CD4-positive, alpha-beta memory T cell (primary cell): ENCODE measurements around the gene ZNF778. TPM values are rescaled to one million over a fixed set of nuclear protein-coding genes. Genes with fewer than 3 reads are reported as not detected.
A peak's percentile ranks its signal among the peaks of the same experiment; 100 is the strongest.
"Not testable (repeated sequence)": the region's sequence is repeated elsewhere in the genome, so short reads cannot be mapped to it uniquely, and the experiment has no call there.

Source experiments
- CTCF ChIA-PET: fragments of 350-600 bp; sonication (Branson Sonifier 250); formaldehyde crosslinking; loops from one replicate; lab custom pipeline; 2021; ENCODE audit warnings: inconsistent platforms; ENCODE audit not compliant: partially characterized antibody; lab: Charles Lee
- POLR2A ChIA-PET: fragments of 350-600 bp; sonication (Branson Sonifier 250); formaldehyde crosslinking; loops from one replicate; lab custom pipeline; 2021; ENCODE audit not compliant: partially characterized antibody; lab: Charles Lee
- DNase-seq, 5 donors: peaks; one replicate each; pipeline versions ENCODE4 v3.0.0 to v3.0.0-alpha.2; 2020 to 2022; ENCODE audit warnings: mixed read lengths in 1 of 5
- H3K27ac ChIP-seq: one replicate; pipeline ENCODE4 v1.7.0; 2013; ENCODE audit warnings: low read depth, low read length
- H3K27me3 ChIP-seq: 2 replicates; pipeline ENCODE4 v1.7.0; 2013; ENCODE audit warnings: mild to moderate bottlenecking, low read length, moderate library complexity; ENCODE audit not compliant: insufficient read depth
- H3K36me3 ChIP-seq: 2 replicates; pipeline ENCODE4 v1.7.0; 2013; ENCODE audit warnings: mild to moderate bottlenecking, low read length, moderate library complexity; ENCODE audit not compliant: insufficient read depth
- H3K4me1 ChIP-seq: 2 replicates; pipeline ENCODE4 v1.7.0; 2013; ENCODE audit warnings: mild to moderate bottlenecking, low read length, moderate library complexity; ENCODE audit not compliant: insufficient read depth
- H3K4me3 ChIP-seq, 2 donors: one replicate each; pipeline ENCODE4 v1.7.0; 2013; ENCODE audit warnings: low read length in 2 of 2, mild to moderate bottlenecking in 1 of 2
- H3K9me3 ChIP-seq, 2 donors: one replicate each; pipeline ENCODE4 v1.7.0; 2013; ENCODE audit warnings: low read length in 2 of 2, control low read depth in 1 of 2; ENCODE audit not compliant: control insufficient read depth in 1 of 2
- H3K27ac Mint-ChIP-seq, 7 donors: one replicate each; pipeline ENCODE4 v1.8.0; 2020 to 2021; ENCODE audit warnings: mixed read lengths in 7 of 7, mild to moderate bottlenecking in 6 of 7, inconsistent platforms in 3 of 7, moderate library complexity in 3 of 7
- H3K27me3 Mint-ChIP-seq, 2 donors: one replicate each; pipeline ENCODE4 v1.8.0; 2020 to 2021; ENCODE audit warnings: mixed read lengths in 2 of 2
- H3K36me3 Mint-ChIP-seq, 2 donors: one replicate each; pipeline ENCODE4 v1.8.0; 2020 to 2021; ENCODE audit warnings: mixed read lengths in 2 of 2, inconsistent platforms in 1 of 2, mild to moderate bottlenecking in 1 of 2
- H3K4me1 Mint-ChIP-seq, 4 donors: one replicate each; pipeline ENCODE4 v1.8.0; 2020 to 2021; ENCODE audit warnings: mixed read lengths in 4 of 4, mild to moderate bottlenecking in 1 of 4
- H3K4me3 Mint-ChIP-seq, 8 donors: one replicate each; pipeline ENCODE4 v1.8.0; 2020 to 2021; ENCODE audit warnings: mixed read lengths in 8 of 8, mild to moderate bottlenecking in 7 of 8, moderate library complexity in 6 of 8, inconsistent platforms in 3 of 8
- H3K9me3 Mint-ChIP-seq, 8 donors: one replicate each; pipeline ENCODE4 v1.8.0; 2020 to 2021; ENCODE audit warnings: mixed read lengths in 8 of 8, mild to moderate bottlenecking in 5 of 8, inconsistent platforms in 3 of 8, moderate library complexity in 1 of 8
- intact Hi-C: fragments of 100-400 bp; cut with micrococcal nuclease; formaldehyde crosslinking; loops from one replicate; pipeline ENCODE4 v1.15.1; 2023
- polyA plus RNA-seq, 2 donors: library from polyadenylated mRNA; unstranded; fragments of 300-500 nt; fragmentation: Illumina TruSeq; gene quantifications; one replicate each; pipeline ENCODE4 v1.2.3, GENCODE V29; 2021
- total RNA-seq, 2 experiments: library from RNA; stranded (reverse); gene quantifications; one replicate each; pipeline ENCODE4 v1.2.3, GENCODE V29; 2021

ZNF778 gene
- total and polyA plus RNA-seq, 4 experiments from 2014 or later, result 1.0 to 15.9 (median 8.8) TPM

GRCh38 chr16:89183975-89184676 is 33.4 kb upstream of the ZNF778 start:
- Histone ChIP-seq H3K9me3 (no peaks in the 10 kb centered on the region), H3K27me3 (no peaks in the 10 kb centered on the region), H3K27ac (no peak overlapping the region), H3K36me3 (no peaks in the 10 kb centered on the region), H3K4me3 (no peak overlapping the region), H3K4me1 (peaks cover 6% of the 10 kb centered on the region)
- peak in 1 of 5 donors; percentile 34 for DNase-seq
- CTCF ChIA-PET, result no interaction called here
- intact Hi-C loops, result no loop called here
- POLR2A ChIA-PET, result no interaction called here
- peak overlapping the region in 2 of 8 donors; percentile 18 to 52 for H3K4me3 Mint-ChIP-seq
- H3K4me1 Mint-ChIP-seq, result peaks cover 3 to 13% (median 8%) of the 10 kb centered on the region in 4 donors
- H3K36me3 Mint-ChIP-seq, result no peaks in the 10 kb centered on the region
- peaks cover 0 to 10% (median 0%) of the 10 kb centered on the region in 8 donors for H3K9me3 Mint-ChIP-seq
- H3K27me3 Mint-ChIP-seq, result peaks cover 0 to 1% of the 10 kb centered on the region in 2 donors
- H3K27ac Mint-ChIP-seq, result peak overlapping the region in 4 of 7 donors; percentile 10 to 90 (median 83)

GRCh38 chr16:89184677-89184932 is 32.9 kb upstream of the ZNF778 start:
- intact Hi-C loops, result no loop called here
- DNase-seq, result peak in 1 of 5 donors; percentile 28
- Histone ChIP-seq H3K9me3 (no peaks in the 10 kb centered on the region), H3K36me3 (no peaks in the 10 kb centered on the region), H3K4me1 (peaks cover 6% of the 10 kb centered on the region), H3K4me3 (no peak overlapping the region), H3K27me3 (no peaks in the 10 kb centered on the region), H3K27ac (no peak overlapping the region)
- peak overlapping the region in 4 of 7 donors; percentile 10 to 90 (median 83) for H3K27ac Mint-ChIP-seq
- peak overlapping the region in 2 of 8 donors; percentile 18 to 52 for H3K4me3 Mint-ChIP-seq
- peaks cover 3 to 17% (median 8%) of the 10 kb centered on the region in 4 donors for H3K4me1 Mint-ChIP-seq
- ChIA-PET CTCF (no interaction called here), POLR2A (no interaction called here)
- H3K27me3 Mint-ChIP-seq, result peaks cover 0 to 1% of the 10 kb centered on the region in 2 donors
- H3K36me3 Mint-ChIP-seq, result no peaks in the 10 kb centered on the region
- H3K9me3 Mint-ChIP-seq, result peaks cover 0 to 10% (median 0%) of the 10 kb centered on the region in 8 donors

- Histone ChIP-seq H3K36me3 (no peaks in the 10 kb centered on the region), H3K4me3 (no peak overlapping the region), H3K4me1 (peaks cover 6% of the 10 kb centered on the region), H3K27me3 (no peaks in the 10 kb centered on the region), H3K27ac (no peak overlapping the region), H3K9me3 (no peaks in the 10 kb centered on the region)
- POLR2A ChIA-PET, result interaction anchor here (0.7 kb wide), 1 partner anchor 688 kb away, joined by 3 read pairs; the partner anchor contains the start of gene TCF25
- peaks cover 0 to 1% of the 10 kb centered on the region in 2 donors for H3K27me3 Mint-ChIP-seq
- peak overlapping the region in 1 of 8 donors; percentile 28 for H3K4me3 Mint-ChIP-seq
- H3K27ac Mint-ChIP-seq, result peak overlapping the region in 4 of 7 donors; percentile 6 to 90 (median 67)
- CTCF ChIA-PET, result no interaction called here
- peak; percentile 34 to 74 (median 61) for DNase-seq
- intact Hi-C loops, result no loop called here
- H3K36me3 Mint-ChIP-seq, result no peaks in the 10 kb centered on the region
- peaks cover 0 to 10% (median 0%) of the 10 kb centered on the region in 8 donors for H3K9me3 Mint-ChIP-seq
- H3K4me1 Mint-ChIP-seq, result peaks cover 3 to 19% (median 8%) of the 10 kb centered on the region in 4 donors
Observed at GRCh38 chr16:89184933-89185794, 32.3 kb upstream of the ZNF778 start.

- DNase-seq, H3K4me3 ChIP-seq, H3K4me1 ChIP-seq, H3K27me3 Mint-ChIP-seq, H3K9me3 Mint-ChIP-seq, H3K36me3 ChIP-seq, H3K27me3 ChIP-seq, intact Hi-C loops, H3K27ac ChIP-seq, H3K4me3 Mint-ChIP-seq, CTCF ChIA-PET, POLR2A ChIA-PET, H3K9me3 ChIP-seq, H3K36me3 Mint-ChIP-seq: not testable (repeated sequence)
- peaks cover 3 to 21% (median 10%) of the 10 kb centered on the region in 4 donors for H3K4me1 Mint-ChIP-seq
- peak overlapping the region in 4 of 7 donors; percentile 6 to 97 (median 55) for H3K27ac Mint-ChIP-seq
Observed at GRCh38 chr16:89185887-89186592, 31.5 kb upstream of the ZNF778 start.

GRCh38 chr16:89186593-89187031 is 30.9 kb upstream of the ZNF778 start:
- POLR2A ChIA-PET, result not testable (repeated sequence)

GRCh38 chr16:89187032-89187769 is 30.3 kb upstream of the ZNF778 start:
- Histone ChIP-seq H3K4me3 (no peak overlapping the region), H3K27me3 (no peaks in the 10 kb centered on the region), H3K4me1 (peaks cover 5% of the 10 kb centered on the region), H3K9me3 (no peaks in the 10 kb centered on the region), H3K36me3 (no peaks in the 10 kb centered on the region), H3K27ac (no peak overlapping the region)
- peaks cover 0 to 8% (median 0%) of the 10 kb centered on the region in 8 donors for H3K9me3 Mint-ChIP-seq
- peak overlapping the region in 4 of 8 donors; percentile 4 to 65 (median 26) for H3K4me3 Mint-ChIP-seq
- peak overlapping the region; percentile 57 to 97 (median 83) for H3K27ac Mint-ChIP-seq
- peaks cover 3 to 23% (median 7%) of the 10 kb centered on the region in 4 donors for H3K4me1 Mint-ChIP-seq
- CTCF ChIA-PET, result no interaction called here
- POLR2A ChIA-PET, result interaction anchor here (1.0 kb wide), 1 partner anchor 93 kb away, joined by 4 read pairs; the partner anchor contains the start of gene ACSF3
- H3K27me3 Mint-ChIP-seq, result peaks cover 0 to 1% of the 10 kb centered on the region in 2 donors
- intact Hi-C loops, result no loop called here
- no peaks in the 10 kb centered on the region for H3K36me3 Mint-ChIP-seq
- peak; percentile 36 to 75 (median 52) for DNase-seq

More at GRCh38 chr16:89186593-89187031, 30.9 kb upstream of the ZNF778 start:
- Mint-ChIP-seq H3K4me1 (peaks cover 3 to 23% (median 8%) of the 10 kb centered on the region in 4 donors), H3K27ac (peak overlapping the region in 1 of 7 donors; percentile 97)
- DNase-seq, result peak in 1 of 5 donors; percentile 31
- H3K36me3 ChIP-seq, H3K27ac ChIP-seq, H3K4me3 Mint-ChIP-seq, H3K9me3 Mint-ChIP-seq, H3K4me3 ChIP-seq, H3K9me3 ChIP-seq, intact Hi-C loops, CTCF ChIA-PET, H3K27me3 ChIP-seq, H3K27me3 Mint-ChIP-seq, H3K4me1 ChIP-seq, H3K36me3 Mint-ChIP-seq: not testable (repeated sequence)
